GM19193 (cell line): Measurements from ENCODE around the gene BANK1.

Experiments
- POLR2A ChIP-seq: IDR thresholded peaks from 4 replicates; pipeline ENCODE4 v1.6.1; 2011; ENCODE audit not compliant: insufficient read depth, insufficient read length; ENCODE audit errors: extremely low read depth

The BANK1 gene

GRCh38 chr4:101954975-101955678 is 164.6 kb downstream of the BANK1 start:
- TF ChIP-seq POLR2A, result no peak

GRCh38 chr4:101956068-101956825 is 165.7 kb downstream of the BANK1 start:
- TF ChIP-seq POLR2A, result no peak

- TF ChIP-seq POLR2A, result no peak
These were observed 168.0 kb downstream of the BANK1 start for GRCh38 chr4:101958547-101958946.

- no peak for TF ChIP-seq POLR2A
These were observed 169.9 kb downstream of the BANK1 start for GRCh38 chr4:101960431-101960830.

- TF ChIP-seq POLR2A, result no peak
These were observed 170.6 kb downstream of the BANK1 start for GRCh38 chr4:101961144-101961543.

- TF ChIP-seq POLR2A, result no peak
These were observed 177.3 kb downstream of the BANK1 start for GRCh38 chr4:101967697-101968346.

- no peak for TF ChIP-seq POLR2A
These were observed 177.8 kb downstream of the BANK1 start for GRCh38 chr4:101968364-101968763.

GRCh38 chr4:101969965-101970364 is 179.4 kb downstream of the BANK1 start:
- TF ChIP-seq POLR2A, result no peak

- no peak for TF ChIP-seq POLR2A
These were observed 180.1 kb downstream of the BANK1 start for GRCh38 chr4:101970547-101971155.

GRCh38 chr4:101972791-101973190 is 182.3 kb downstream of the BANK1 start:
- TF ChIP-seq POLR2A, result no peak

GRCh38 chr4:101973361-101973760 is 182.8 kb downstream of the BANK1 start:
- no peak for TF ChIP-seq POLR2A

- no peak for TF ChIP-seq POLR2A
These were observed 186.5 kb downstream of the BANK1 start for GRCh38 chr4:101977076-101977475.

- no peak for TF ChIP-seq POLR2A
These were observed 191.2 kb downstream of the BANK1 start for GRCh38 chr4:101981756-101982155.

GRCh38 chr4:101983835-101984234 is 193.3 kb downstream of the BANK1 start:
- no peak for TF ChIP-seq POLR2A

GRCh38 chr4:101987623-101988243 is 197.2 kb downstream of the BANK1 start:
- no peak for TF ChIP-seq POLR2A
